ENCODE results near the gene LGALS8.

LGALS8 gene

GRCh38 chr1:236581528-236581927, 57.7 kb downstream of the LGALS8 start:
- no peak for TF ChIP-seq CTCF (IDR thresholded peaks at IDR 0.05; ENCODE audit: low read depth, low read length)
- no peak overlapping the region for H3K4me3 ChIP-seq (replicated peaks in 1 of 2; ENCODE audit: low read depth in 2 of 2, low read length in 2 of 2)
- DNase-seq (ENCODE audit: low read depth in 2 of 2): no peak

GRCh38 chr1:236589531-236589930, 65.7 kb downstream of the LGALS8 start:
- H3K4me3 ChIP-seq (replicated peaks in 1 of 2; ENCODE audit: low read depth in 2 of 2, low read length in 2 of 2): no peak overlapping the region
- no peak for DNase-seq (ENCODE audit: low read depth in 2 of 2)
- TF ChIP-seq CTCF (IDR thresholded peaks at IDR 0.05; ENCODE audit: low read depth, low read length): no peak

GRCh38 chr1:236590553-236591150, 66.9 kb downstream of the LGALS8 start:
- no peak overlapping the region for H3K4me3 ChIP-seq (replicated peaks in 1 of 2; ENCODE audit: low read depth in 2 of 2, low read length in 2 of 2)
- no peak for TF ChIP-seq CTCF (IDR thresholded peaks at IDR 0.05; ENCODE audit: low read depth, low read length)
- no peak for DNase-seq (ENCODE audit: low read depth in 2 of 2)

- TF ChIP-seq CTCF (IDR thresholded peaks at IDR 0.05; ENCODE audit: low read depth, low read length): no peak
- no peak for DNase-seq (ENCODE audit: low read depth in 2 of 2)
- no peak overlapping the region for H3K4me3 ChIP-seq (replicated peaks in 1 of 2; ENCODE audit: low read depth in 2 of 2, low read length in 2 of 2)
Measured at GRCh38 chr1:236602171-236602570, 78.4 kb downstream of the LGALS8 start.
